Adipose tissue (tissue), 3 donors: ENCODE results near the gene ACTA1. TPM values are rescaled to one million over a fixed set of nuclear protein-coding genes. Genes with fewer than 3 reads are reported as not detected.
"Not testable (repeated sequence)": the region's sequence is repeated elsewhere in the genome, so short reads cannot be mapped to it uniquely, and the experiment has no call there.

Experiments used
- H3K27ac ChIP-seq: one replicate; pipeline ENCODE4 v1.5.1; 2013; ENCODE audit warnings: low read depth, low read length
- WGBS, 3 donors: extraction: QIAGEN DNeasy Blood & Tissue Kit; methylation state at CpG; one replicate each; pipeline ENCODE4 v1.1.7; 2013; 5-methylcytosine and 5-hydroxymethylcytosine counted together
- polyA plus RNA-seq, 3 donors: library from polyadenylated mRNA; stranded (reverse); fragments of 200-250 nt; gene quantifications; one replicate each; pipeline ENCODE4 v1.2.3, GENCODE V29; 2013
- donor health status: healthy with polysubstance abuse.
- donor health status: Bipolar disorder and iron deficiency.
- donor health status: healthy.

ACTA1 gene
- polyA plus RNA-seq, 3 donors = 1.6 to 18.4 (median 4.9) TPM

DNA sequence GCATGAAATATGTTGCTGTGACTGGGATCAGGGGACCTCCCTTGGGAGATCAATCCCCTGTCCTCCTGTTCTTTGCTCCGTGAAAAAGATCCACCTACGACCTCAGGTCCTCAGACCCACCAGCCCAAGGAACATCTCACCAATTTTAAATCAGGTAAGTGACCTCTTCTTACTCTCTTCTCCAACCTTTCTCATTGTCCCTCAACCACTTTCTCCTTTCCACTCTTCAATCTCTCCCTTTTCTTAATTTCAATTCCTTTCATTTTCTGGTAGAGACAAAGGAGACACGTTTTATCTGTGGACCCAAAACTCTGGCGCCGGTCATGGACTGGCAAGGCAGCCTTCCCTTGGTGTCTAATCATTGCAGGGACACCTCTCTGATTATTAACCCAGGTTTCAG lies 21.1 kb downstream of the ACTA1 start:
- 83 to 86% (median 86%) methylated on average over 5 of the region's 5 CpGs for WGBS, 3 donors
- H3K27ac ChIP-seq = not testable (repeated sequence)

DNA sequence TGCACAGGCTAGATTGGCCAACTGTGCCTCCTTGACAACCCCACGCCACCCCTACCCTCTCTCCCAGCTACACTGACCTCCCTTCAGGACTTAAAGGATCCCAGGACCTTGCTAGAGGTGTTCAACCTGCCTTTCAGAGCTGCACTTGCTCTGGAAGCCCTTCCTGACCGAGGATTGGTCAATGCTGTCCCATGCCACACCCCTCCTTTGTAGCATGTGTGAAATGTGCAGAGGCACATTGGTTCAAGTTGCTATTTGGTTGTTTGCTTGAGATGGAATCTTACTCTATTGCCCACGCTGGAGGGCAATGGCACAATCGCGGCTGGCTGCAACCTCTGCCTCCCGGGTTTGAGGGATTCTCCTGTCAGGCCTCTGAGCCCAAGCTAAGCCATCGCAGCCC lies 21.8 kb downstream of the ACTA1 start:
- WGBS, 3 donors = 84 to 87% (median 84%) methylated on average over 7 of the region's 7 CpGs
- H3K27ac ChIP-seq = no peak overlapping the region

DNA sequence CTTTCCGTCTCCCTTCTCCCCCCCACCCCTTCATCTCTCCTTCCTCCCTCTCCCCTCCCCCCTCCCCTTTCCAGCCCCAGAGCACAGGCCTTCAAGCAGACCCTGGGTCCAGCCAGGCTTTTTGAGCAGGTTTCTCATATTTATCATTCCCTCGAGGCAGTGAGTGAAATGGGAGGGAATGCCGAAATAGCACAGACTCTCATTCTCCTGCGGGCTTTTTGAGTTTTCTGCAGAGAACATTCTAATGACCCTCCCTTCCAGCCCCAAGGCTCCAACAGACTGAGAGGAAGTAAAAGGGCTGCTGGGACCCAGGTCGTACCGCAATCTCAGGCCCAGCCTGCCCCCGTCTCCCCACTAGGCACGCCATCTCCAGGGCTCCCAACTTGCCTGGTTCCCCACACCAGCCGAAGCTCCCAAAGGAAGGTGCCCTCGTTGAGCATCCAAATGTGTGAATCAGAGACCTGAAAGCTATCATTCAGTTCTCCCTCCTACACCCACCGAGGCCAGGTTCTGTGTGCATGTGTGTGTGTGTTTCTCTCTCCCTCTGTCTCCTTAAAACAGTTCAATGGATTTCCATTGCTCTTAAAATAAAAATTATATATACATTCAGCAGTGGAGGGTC lies 22.3 kb downstream of the ACTA1 start:
- 38 to 69% (median 42%) methylated on average over 10 to 11 of the region's 11 CpGs for WGBS, 3 donors
- H3K27ac ChIP-seq = no peak overlapping the region

DNA sequence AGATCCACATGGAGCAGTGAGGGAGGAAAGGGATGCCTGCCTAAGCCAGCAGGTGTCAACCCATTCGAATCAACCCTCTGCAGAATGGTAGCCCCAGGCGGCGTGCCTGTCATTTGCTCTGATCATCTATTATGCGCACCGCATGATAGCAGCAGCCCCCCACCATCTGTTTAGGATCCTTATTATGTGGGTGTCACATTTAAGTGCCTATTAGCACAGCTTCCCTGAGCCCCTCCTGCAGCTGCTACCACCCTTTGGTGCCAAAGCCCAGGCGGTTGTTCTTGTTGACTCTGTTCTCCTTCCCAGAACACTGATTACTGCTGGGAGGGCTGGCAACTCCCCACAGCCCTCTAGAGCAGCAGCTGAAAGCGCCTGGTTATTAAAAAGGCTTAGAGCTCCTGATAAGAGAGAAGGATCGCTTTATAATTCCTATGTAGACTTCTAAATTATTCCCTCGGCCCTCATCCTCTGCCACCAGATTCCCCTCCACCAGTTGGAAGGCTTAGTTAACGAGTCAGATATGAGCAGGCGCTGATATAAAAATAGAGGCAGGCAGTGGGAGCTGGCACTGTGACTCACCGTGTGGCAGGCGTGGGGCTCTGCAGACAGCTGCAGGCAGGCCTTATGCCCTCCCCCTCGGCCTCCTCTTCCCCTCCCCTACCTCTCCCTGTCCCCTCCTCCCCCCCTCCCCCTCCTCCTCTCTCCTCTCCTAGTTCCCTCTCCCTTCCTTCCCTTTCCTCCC lies 23.0 kb downstream of the ACTA1 start:
- no peak overlapping the region for H3K27ac ChIP-seq
- WGBS, 3 donors = 19 to 27% (median 22%) methylated on average over 14 of the region's 14 CpGs

DNA sequence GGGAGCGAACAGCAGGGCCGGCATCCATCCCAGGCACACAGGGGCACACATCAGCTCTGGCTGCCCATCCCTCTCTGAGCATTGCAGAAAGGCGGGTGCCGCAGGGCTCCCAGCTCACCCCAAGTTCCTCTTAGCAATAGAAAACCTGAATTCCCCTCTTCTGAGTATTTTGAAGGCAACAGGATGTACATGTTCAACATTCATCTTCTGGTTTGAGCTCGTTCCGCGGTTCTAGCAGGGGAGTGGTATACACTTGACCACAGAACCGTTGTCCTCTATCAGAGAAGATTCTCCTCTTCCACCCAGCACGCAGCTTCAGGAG lies 23.6 kb downstream of the ACTA1 start:
- whole genome bisulfite sequencing, 3 donors = 25 to 55% (median 43%) methylated on average over 9 of the region's 9 CpGs
- no peak overlapping the region for H3K27ac ChIP-seq

DNA sequence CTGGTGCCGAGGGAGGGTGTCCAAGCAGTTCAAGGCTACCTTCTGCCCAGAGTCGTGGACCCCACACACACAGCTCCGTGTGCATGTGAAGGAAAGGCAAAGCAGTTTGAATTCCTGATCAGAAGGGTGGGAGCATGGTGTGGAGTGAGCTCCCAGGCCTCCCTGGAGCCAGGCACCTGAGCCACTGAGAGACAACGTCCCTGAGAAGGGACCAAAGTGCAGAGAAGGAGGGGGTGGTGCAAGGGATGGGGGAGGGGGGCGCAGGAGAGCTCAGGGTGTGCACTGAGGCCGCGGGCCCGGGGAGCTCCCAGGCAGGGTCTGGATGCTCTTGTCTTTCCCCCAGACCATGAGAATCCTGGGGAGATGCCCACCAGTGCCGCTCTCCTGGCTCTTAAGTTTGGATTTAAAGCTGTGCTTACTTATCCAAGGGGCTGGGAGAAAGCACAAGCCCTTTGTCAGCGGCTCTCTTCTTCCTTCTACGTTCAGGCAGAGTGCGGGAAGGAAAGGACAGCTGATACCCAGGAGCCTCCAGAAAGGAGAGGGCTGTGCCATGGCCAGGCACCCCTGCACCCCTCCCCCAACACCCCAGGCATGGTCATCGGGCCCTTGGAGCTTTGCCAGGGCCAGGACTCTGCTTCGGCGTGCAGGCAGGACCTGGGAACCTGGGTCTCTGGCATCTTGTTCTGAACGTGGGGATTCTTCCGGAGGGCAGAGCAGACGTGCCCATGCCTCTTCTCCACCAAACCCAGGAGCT lies 24.1 kb downstream of the ACTA1 start:
- WGBS, 3 donors = 29 to 43% (median 36%) methylated on average over 17 to 18 of the region's 18 CpGs
- H3K27ac ChIP-seq = no peak overlapping the region

DNA sequence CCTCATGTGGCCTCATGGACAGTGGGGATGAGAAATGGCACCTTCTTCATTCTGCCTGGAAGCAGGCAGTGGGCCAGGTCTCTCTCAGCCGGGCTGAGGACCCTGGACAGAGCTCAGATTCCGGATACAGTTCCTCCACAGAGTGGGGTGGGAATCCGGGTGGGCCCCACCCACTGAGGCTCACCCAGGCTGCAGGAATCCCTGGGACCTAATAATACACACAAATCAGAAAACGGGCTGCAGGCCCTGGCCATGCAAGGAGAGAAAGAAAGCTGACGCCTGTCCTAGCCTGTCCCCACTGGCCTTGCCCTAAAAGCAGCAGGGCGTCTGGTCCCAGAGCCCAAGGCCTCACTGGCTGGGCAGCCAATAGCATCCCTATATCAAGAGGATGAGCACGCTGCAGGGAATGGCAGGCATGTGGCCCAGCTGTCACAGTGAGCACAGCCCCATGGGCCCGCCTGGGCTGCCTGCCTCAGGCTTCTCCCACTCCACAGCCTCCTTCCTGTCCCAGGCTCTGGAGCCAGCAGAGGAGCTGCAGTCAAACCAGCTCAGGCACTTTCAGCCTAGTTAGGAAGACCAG lies 25.3 kb downstream of the ACTA1 start:
- 39 to 74% (median 46%) methylated on average over 8 of the region's 8 CpGs for whole genome bisulfite sequencing, 3 donors
- no peak overlapping the region for H3K27ac ChIP-seq

DNA sequence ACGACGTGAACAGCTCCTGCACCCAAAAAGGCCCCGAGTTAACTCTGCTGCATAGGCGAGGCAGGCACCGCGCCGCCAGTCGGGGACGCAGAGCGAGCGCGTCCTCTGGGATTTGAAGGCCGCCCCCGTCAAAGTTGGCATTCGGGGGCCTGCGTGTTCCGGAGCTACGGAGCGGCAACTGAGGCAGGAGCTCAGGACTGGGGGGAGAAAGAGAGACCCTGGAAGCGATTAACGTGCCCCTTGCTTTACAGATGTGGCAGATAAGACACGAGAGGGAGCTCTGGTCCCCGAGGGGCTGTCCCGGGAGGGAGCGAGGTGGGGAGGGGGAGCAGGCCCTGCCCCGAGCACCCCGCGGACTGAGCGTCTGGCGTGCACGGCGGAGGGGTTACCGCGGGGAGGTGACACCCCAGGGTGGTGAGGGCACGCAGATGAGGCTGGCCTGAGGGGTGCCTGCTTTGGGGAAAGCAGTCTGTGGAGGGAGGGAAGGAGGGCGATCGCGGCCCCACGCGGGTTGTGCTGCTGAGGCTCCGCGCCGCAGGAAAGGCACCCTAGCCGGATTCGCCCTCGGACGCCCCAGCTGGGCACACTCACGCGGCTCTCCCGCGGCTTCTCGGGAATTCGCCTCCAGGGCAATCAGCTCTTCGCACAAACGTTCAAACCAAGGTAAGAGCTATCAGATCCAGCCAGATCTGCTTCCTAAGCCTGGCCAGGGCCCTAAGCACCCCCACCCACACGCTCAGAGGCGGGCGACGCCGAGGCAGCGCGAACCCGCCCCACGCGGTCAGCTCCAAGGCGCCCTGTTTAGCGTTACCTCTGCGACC lies 26.5 kb downstream of the ACTA1 start:
- H3K27ac ChIP-seq = no peak overlapping the region
- WGBS, 3 donors = 4 to 10% (median 9%) methylated on average over 62 to 68 of the region's 68 CpGs

DNA sequence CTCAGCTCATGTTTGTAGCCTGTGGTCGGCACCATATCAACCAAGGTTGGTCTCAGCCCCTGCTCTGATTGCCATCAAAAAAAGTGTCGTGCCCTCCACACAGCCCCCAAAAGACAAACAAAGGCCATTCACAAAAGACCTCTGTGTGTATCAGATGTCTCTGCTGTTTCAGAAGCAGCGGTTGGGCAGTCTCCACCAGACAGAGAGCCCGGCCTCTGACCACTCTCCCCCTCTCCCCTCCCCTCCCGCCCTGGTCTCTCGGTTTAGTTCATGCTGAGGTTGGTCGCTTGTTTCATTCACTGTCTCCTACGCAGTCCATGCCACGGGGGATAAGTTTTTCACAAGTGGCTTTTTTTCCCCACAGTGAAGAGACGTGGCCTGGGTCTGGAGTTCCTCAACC lies 27.1 kb downstream of the ACTA1 start:
- WGBS, 3 donors = 11 to 25% (median 13%) methylated on average over 10 of the region's 10 CpGs
- no peak overlapping the region for H3K27ac ChIP-seq

DNA sequence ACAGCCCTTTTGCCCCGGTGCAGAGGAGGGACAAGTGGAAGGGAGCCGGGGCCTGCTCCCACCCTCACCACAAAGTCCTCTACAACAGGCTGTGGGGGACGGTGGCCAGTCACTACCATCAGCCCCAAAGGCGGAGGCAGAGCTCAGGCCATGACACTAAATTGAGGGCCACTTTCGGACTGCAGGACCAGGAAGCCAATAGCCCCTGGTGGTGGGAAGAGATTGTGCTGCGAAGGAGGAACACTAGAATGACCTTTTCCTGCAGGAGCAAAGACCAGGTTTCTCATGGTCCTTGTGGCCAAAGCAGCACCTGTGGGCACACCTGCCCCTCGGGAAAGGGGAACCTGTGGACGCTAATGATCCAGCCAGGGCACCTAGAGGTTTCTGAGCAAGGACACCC lies 30.3 kb downstream of the ACTA1 start:
- no peak overlapping the region for H3K27ac ChIP-seq
- WGBS, 3 donors = 76 to 86% (median 82%) methylated on average over 8 of the region's 8 CpGs

DNA sequence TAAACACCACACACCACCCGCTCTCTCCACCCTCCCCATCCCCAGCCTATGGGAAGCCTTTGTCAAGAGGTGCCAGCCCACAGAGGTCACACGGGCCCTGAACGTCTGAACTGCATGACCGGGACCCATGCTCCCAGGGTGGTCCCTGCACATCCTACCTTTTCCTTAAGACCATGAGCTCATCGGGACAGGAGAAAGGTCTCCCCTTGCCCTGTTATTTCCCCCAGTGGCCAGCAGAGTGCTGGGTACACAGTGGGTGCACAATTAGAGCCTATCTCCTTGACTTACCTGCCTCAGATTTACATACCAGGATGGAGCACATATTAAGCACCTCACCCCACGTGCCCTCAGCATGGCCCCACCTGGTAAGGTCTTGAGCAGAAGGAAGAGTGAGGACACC lies 30.9 kb downstream of the ACTA1 start:
- no peak overlapping the region for H3K27ac ChIP-seq
- WGBS, 3 donors = 71 to 73% (median 73%) methylated on average over 6 of the region's 6 CpGs

DNA sequence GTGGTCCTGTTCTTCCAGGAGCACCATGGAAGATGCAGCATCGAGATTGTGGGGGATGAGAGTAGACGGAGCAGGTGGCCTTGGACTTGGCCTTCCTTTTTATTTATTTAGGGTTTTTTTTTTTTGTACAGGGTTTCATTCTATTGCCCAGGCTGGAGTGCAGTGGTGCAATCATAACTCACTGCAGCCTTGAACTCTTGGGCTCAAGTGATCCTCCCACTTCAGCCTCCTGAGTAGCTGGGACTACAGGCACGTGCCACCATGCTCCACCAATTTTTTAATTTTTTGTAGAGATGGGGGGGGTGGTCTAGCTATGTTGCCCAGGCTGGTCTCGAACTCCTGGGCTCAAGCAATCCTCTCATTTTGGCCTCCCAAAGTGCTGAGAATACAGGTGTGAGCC lies 31.6 kb downstream of the ACTA1 start:
- 54 to 82% (median 80%) methylated on average over 4 of the region's 4 CpGs for WGBS, 3 donors
- not testable (repeated sequence) for H3K27ac ChIP-seq

DNA sequence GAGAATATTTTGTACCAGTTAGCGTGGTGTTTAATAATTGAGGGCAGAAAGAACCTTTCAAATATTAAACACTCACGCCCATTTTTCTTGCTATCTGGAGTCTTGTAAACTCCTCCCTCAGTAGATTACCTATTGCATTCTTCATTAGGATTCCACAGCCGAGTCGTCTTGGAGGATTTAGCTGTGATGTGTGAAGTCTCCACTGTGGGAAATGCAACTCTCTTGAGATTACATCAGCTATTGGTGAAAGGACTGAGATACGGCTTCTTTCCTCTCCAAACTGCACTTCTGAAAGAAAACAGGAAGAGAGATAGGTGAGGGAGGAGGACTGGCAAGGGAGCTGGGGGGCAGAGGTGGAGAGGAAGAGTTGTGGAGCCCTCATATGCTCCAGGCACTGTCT lies 36.1 kb downstream of the ACTA1 start:
- WGBS, 3 donors = 39 to 60% (median 44%) methylated on average over 5 of the region's 5 CpGs
- H3K27ac ChIP-seq = no peak overlapping the region

DNA sequence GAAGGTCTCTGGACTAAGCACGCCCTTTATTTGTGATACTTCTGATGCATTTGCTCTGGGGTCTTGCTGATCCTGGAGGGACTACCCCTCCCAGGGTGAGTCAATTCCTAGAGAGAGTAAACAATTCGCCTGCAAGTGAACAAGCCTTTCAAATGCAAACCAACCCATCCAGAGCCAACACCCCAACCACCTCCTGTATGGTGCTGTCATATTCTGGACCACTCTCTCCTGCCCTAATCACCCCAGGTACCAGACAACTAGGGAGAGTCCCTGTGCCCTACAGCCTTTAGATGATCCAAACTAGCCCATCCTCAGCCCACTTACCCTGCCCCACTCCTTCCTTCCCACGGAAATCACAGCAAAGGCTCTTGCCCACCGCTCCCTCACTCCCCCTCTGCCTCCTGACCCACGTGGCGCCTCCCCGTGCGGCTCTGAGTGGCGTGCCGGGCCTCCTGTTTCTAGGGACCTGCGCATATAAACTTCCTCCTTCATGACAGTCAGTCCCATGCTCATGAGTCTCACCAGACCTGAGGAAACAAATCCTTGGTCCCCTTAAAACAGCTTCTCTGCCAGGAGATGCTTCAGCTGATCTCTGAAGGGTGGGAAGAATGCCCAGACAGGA lies 37.2 kb downstream of the ACTA1 start:
- no peak overlapping the region for H3K27ac ChIP-seq
- 30 to 49% (median 39%) methylated on average over 11 of the region's 11 CpGs for WGBS, 3 donors

DNA sequence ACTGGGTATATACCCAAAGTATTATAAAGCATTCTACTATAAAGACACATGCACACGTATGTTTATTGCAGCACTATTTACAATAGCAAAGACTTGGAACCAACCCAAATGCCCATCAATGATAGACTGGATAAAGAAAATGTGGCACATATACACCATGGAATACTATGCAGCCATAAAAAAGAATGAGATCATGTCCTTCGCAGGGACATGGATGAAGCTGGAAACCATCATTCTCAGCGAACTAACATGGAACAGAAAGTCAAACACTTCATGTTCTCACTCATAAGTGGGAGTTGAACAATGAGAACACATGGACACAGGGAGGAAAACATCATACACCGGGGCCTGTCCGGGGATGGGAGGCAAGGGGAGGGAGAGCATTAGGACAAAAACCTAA lies 39.4 kb downstream of the ACTA1 start:
- WGBS, 3 donors = 87 to 91% (median 88%) methylated on average over 5 of the region's 5 CpGs
- not testable (repeated sequence) for H3K27ac ChIP-seq

DNA sequence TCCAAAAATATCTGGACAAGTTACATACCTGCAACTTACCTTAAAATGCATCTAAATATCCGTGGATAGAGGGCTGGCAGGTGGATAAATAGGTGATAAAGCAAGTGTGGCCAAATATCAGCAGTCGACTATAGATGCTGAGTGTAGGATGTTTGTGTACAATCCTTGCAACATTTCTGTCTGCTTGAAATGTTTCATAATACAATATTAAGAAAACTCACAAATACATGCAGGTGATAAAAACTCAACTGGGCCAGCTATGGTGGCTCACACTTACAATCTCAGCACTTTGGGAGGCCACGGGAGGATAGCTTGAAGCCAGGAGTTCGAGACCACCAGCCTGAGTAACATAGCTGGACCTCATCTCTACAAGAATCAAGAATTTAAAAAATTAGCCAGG lies 41.0 kb downstream of the ACTA1 start:
- 67 to 81% (median 79%) methylated on average over 4 of the region's 4 CpGs for WGBS, 3 donors
- H3K27ac ChIP-seq = no peak overlapping the region

DNA sequence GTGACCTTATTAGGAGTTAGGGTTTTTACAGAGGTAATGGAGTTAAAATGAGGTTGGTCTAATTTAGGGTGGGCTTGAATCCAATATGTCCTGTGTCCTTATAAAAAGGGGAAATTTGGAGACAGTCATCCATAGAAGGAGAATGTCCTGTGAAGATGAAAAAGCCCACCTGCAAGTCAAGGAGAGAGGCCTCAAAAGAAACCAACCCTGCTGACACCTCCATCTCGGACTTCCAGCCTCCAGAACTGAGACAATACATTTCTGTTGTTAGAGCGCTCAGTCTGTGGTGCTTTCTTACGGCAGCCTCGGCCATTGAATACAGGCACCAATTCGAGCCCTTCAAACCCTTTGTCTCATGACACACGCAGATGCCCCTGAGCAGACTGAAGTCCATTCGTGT lies 43.8 kb downstream of the ACTA1 start:
- 90 to 91% (median 90%) methylated on average over 7 of the region's 7 CpGs for WGBS, 3 donors
- no peak overlapping the region for H3K27ac ChIP-seq

DNA sequence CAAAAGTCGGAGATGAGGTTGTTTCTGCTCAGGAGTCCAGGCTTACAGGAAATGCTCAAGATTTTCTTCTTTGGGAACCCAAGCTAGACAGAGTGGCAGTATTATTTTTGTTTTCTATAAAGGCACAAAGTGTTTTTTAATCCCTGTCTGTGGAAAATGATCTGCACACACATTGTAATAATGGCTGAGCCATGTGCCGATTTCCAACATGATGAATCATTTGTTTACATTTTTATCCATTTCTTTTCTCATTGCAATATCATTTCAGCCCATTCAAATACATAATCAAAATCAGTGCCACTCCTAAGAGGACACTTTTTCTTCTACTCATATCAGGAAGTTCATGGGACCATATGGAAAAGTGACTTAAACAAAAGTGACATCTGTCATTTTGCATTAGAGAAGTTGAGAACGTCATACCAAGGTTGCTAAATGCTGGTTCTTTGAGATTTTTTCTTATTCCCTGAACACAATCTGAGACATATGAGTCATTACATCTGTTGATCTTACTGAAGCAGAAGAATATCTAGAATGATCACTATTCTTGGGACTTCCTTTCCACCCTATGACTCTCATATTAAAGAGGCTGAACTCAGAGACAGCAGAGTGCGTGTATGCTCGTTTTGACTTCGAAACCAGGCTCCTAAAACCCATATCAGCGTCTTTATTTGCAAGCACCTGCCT lies 44.9 kb downstream of the ACTA1 start:
- H3K27ac ChIP-seq = no peak overlapping the region
- 71 to 79% (median 71%) methylated on average over 7 of the region's 7 CpGs for WGBS, 3 donors
